HT-29 (cell line): ENCODE measurements around the gene MED13L. TPM values are rescaled to one million over a fixed set of nuclear protein-coding genes. Genes with fewer than 3 reads are reported as not detected.
"Not testable (repeated sequence)": the region's sequence is repeated elsewhere in the genome, so short reads cannot be mapped to it uniquely, and the experiment has no call there.

Experiments used
- DNase-seq: peaks from one replicate; pipeline ENCODE4 v3.0.0-alpha.2; 2015; ENCODE audit warnings: low spot score
- total RNA-seq: library from RNA; depleted of rRNA; stranded (reverse); fragments of >200 nt; shearing (Covaris generic); gene quantifications from 2 replicates; pipeline ENCODE4 v1.2.3, GENCODE V29; 2014

Gene MED13L
- total RNA-seq, 1 experiment from 2014 or later, result 23.8 TPM

- no peak for DNase-seq
Measured at GRCh38 chr12:116059904-116060303, 217.6 kb downstream of the MED13L start.

DNA sequence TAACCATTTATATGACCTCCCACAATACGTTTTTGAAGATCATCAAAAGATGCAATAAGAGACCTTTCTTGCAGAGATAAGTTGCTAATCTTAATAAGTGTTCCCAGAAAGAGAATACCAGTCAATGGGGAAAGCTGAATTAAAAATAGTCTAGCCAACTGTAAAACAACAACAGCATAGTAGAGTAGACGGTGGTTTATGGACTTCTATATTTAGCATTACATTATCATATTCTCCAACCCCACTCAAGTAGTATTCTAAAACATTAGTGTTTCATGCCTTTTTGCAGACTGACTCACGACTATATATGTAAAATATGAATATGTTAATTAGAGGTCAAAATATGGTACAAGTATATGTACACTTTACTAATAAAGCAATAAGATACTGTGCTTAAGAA, 218.9 kb downstream of the MED13L start:
- DNase-seq, result no peak

DNA sequence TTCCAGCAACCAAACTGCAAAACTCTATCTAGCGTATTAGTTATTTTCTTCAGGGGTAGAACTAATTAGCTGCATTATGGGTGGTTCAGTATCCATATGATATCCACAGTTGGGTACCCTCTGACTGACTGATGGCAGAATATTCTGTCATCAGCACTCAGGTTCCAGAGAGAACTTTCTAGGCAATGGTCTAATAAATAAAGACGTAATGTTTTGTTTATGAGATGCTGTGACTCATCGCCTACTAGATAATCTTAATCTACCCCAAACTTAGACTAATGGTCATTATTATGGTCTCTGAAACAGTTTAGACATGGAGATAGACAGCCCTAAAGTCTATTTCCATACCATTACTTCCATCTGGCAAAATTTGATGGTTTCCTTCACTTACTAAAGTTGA, 220.1 kb downstream of the MED13L start:
- no peak for DNase-seq

DNA sequence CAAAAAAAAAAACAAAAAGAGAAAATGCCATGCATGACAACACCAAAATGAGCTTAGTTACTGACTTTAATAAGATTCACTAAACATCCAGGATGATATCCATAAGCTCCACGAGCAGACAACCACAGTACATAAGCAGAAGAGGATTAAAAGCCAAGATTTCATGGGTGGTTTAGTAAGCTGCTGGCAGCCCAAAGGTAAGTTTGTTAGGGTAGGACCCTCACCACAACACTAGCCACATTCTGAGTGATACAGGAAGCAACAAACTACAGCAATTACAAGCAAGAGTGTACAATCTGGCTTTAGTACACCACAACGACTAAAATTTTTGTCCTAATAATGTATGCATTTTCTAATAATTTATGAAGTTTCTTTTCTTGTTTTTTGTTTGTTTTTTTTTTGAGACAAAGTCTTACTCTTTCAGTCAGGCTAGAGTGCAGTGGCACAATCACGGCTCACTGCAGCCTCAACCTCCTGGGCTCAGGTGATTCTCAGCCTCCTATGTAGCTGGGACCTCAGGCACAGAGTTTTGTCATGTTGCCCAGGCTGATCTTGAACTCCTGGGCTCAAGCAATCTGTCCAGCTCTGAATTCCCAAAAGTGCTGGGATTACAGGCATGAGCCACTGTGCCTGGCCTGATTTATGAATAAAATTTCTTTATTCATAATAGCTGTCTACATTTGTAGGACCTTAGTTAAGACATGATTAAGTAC, 221.4 kb downstream of the MED13L start:
- no peak for DNase-seq

DNA sequence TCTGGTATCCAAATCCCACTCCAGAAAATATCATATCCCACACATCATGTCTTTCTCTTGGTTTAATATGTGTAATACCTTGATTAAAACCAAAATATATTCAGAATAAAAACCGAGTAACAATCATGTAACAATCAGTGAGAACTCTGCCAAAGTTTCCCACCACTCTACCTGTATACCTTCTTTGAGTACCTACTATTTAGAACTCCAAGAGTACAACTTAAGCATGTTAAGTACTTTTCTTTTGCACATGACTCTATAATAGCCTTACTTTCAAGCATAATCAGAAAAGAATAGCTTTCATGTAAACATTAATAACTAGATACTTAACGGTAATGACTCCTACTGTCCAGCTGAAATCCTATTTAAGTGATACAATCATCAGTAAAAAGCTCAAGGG, 223.2 kb downstream of the MED13L start:
- no peak for DNase-seq

GRCh38 chr12:116053479-116054200, 223.9 kb downstream of the MED13L start:
- no peak for DNase-seq

- DNase-seq, result no peak
Measured at GRCh38 chr12:116050275-116050674, 227.2 kb downstream of the MED13L start.

- DNase-seq, result no peak
Measured at GRCh38 chr12:116048879-116049278, 228.6 kb downstream of the MED13L start.

- DNase-seq, result no peak
Measured at GRCh38 chr12:116046039-116046438, 231.5 kb downstream of the MED13L start.

DNA sequence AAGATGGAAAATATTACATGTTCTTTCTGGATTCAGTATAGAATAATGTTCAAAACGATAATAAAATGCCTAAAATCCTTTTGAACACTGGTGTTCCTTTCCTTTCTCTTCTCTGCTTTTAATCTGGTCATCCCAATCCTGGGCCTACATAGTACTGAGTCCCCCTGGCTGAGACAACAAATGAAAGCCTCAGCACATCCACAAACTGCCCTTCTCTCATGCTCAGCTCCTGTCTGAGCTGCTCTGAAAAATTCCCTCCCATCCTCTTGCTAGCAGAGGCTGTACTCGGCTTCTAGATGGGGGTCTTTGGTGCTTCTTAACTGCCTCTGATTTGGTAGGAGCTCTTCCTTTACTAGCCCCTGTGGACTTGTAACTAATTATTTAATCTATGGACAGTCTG, 232.3 kb downstream of the MED13L start:
- DNase-seq, result no peak

DNA sequence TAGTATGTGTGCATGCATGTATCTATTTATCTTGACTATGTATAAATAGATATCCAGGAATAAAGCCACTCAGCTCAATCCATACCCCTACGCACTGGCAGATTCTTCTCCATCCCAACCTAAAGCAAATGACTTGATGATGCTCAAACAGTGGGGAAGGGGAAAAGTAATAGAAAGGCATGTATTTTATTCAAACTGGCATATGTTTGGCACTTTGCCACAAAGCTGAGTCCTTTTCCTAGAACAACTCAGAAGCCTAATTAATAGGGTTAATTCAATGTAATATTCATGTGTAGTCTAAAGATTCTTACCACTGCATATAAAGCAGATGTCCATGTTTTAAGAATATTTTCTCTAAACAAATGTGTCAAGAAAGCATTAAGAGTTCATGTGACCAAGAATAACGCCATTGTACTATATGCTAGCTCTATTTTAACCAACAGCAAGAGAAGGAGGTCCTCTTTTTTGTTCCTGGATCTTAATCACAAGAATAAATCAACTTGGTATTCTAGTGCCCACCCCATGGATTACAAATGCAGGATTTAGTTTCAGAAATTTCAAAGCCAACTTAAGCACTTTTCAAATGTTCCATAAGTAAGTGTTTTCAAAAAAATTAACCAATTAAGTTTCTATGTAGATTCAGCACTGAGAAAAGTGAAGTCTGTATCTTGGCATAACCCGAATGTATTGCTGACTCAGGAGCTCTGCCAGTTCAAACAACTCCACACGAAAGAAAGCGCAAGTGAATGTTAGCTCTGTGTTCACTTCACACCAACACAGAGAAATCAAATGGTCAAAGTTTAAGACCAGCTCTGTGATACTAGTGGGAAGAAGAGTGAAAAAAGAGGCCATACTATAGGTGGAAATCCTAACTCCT, 233.6 kb downstream of the MED13L start:
- DNase-seq, result no peak

- DNase-seq, result no peak
Measured at GRCh38 chr12:116040402-116040801, 237.1 kb downstream of the MED13L start.

DNA sequence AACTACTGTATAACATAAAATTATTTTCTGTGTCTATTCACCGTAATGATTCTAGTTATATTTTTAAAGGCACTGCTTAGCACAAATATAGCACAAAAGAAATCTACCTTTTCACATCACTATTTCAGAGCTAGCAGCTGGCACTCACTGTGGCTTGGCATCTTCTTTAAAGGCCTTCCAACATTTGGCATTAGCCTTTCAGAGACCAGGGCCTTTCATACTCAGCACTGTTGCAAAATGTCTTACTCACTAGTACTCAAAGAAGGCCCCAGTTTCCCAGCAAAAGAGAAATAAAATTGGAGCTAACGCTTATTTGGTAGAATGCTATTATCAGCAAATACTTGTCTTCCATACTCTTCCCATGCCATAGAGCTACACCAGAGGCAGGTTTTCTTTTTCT, 238.4 kb downstream of the MED13L start:
- DNase-seq, result no peak

GRCh38 chr12:116037941-116038837, 239.3 kb downstream of the MED13L start:
- DNase-seq, result no peak

DNA sequence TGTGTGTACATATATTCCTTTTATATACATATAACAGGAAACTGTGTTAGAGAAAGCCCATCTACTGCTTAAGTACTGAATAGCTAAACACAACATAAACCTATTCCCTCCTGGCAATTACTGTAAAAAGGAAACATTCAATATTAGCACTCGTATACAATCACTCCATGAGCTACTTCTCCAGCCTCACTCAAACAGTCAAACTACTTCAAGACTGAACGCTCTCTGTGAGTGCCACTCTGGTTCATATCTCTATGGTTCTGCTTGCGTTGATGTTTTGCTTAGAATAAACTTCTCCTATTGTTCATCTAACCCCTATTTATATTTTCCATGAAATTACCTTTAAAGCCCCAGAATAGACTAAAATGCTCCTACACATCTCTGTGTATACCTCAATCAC, 243.7 kb downstream of the MED13L start:
- no peak for DNase-seq

GRCh38 chr12:116031624-116032023, 245.9 kb downstream of the MED13L start:
- not testable (repeated sequence) for DNase-seq

DNA sequence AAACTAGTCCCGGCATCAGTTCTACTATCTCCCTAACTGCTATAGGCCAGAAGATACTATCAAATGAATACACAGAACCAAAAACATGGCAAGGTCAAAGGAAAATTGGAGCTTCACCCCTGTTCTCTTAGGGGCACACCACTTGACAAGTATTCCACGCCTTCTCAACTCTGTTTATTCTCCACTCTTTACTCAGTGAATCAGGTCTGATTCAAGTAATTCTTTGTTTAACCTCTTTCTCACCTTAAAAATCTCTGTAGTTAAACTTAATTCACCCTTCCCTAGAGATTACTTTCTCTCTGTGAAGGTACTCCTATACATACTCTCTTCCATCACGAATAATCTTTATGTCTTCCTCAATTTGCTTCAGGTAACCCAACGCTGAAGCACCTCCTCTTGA, 248.9 kb downstream of the MED13L start:
- no peak for DNase-seq

- no peak for DNase-seq
Measured at GRCh38 chr12:116027551-116027821, 250.0 kb downstream of the MED13L start.

- no peak for DNase-seq
Measured at GRCh38 chr12:116026768-116027550, 250.5 kb downstream of the MED13L start.

DNA sequence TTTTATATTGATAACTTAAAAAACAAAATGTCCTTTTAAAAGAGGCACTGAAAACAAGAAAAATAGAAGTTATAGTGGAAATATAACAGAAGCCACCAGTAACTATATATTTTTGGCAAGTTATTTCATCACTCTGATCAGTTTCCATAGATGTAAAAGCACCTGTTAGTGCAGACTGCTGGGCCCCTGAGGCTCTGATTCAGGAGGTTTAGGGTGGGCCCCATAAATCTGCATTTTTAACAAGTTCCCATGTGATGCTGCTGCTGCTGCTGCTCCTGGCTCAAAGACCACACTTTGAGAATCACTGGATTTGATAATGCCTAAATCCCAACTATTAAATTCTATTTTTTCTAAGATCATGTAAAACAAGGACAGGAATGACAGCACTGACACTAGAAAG, 251.1 kb downstream of the MED13L start:
- DNase-seq, result no peak

GRCh38 chr12:116024769-116025168, 252.7 kb downstream of the MED13L start:
- no peak for DNase-seq
